Activated CD8-positive, alpha-beta memory T cell treated with anti-CD3 and anti-CD28 coated beads, Interleukin-2, amount 50 U/mL, for 24 hours (primary cell): Measurements from ENCODE around the gene TM7SF2.
A peak's percentile ranks its signal among the peaks of the same experiment; 100 is the strongest.
"Not testable (repeated sequence)": the region's sequence is repeated elsewhere in the genome, so short reads cannot be mapped to it uniquely, and the experiment has no call there.

Source experiments
- DNase-seq: peaks from one replicate; pipeline ENCODE4 v3.0.0-alpha.2; 2020; ENCODE audit errors: extremely low read depth

Gene TM7SF2

GRCh38 chr11:65129649-65130441 is 18.2 kb downstream of the TM7SF2 start:
- no peak for DNase-seq

GRCh38 chr11:65130631-65131416 is 19.2 kb downstream of the TM7SF2 start:
- no peak for DNase-seq

GRCh38 chr11:65131417-65131776 is 19.7 kb downstream of the TM7SF2 start:
- no peak for DNase-seq

GRCh38 chr11:65131895-65132237 is 20.2 kb downstream of the TM7SF2 start:
- DNase-seq = no peak

- no peak for DNase-seq
Observed at GRCh38 chr11:65132238-65132987, 20.7 kb downstream of the TM7SF2 start.

- no peak for DNase-seq
Observed at GRCh38 chr11:65132988-65133700, 21.5 kb downstream of the TM7SF2 start.

GRCh38 chr11:65133724-65134123 is 22.1 kb downstream of the TM7SF2 start:
- DNase-seq = no peak

- DNase-seq = peak; percentile 83
Observed at GRCh38 chr11:65134240-65134951, 22.7 kb downstream of the TM7SF2 start, which contains the start of gene SYVN1. Gene SYVN1 (minus strand): TSS chr11:65134519. CDS start chr11:65133601, 918 bp downstream.

- DNase-seq = peak; percentile 69
Observed at GRCh38 chr11:65134952-65135632, 23.4 kb downstream of the TM7SF2 start.

- no peak for DNase-seq
Observed at GRCh38 chr11:65135633-65136145, 24.0 kb downstream of the TM7SF2 start.

GRCh38 chr11:65136515-65137096 is 24.9 kb downstream of the TM7SF2 start:
- no peak for DNase-seq

GRCh38 chr11:65141896-65142494 is 30.3 kb downstream of the TM7SF2 start:
- no peak for DNase-seq

- DNase-seq = no peak
Observed at GRCh38 chr11:65147352-65148075, 35.8 kb downstream of the TM7SF2 start.

- DNase-seq = no peak
Observed at GRCh38 chr11:65148657-65149056, 37.0 kb downstream of the TM7SF2 start.

- not testable (repeated sequence) for DNase-seq
Observed at GRCh38 chr11:65150131-65150508, 38.4 kb downstream of the TM7SF2 start.

GRCh38 chr11:65150509-65151299 is 39.0 kb downstream of the TM7SF2 start:
- DNase-seq = no peak

- no peak for DNase-seq
Observed at GRCh38 chr11:65151331-65151899, 39.7 kb downstream of the TM7SF2 start.

- DNase-seq = no peak
Observed at GRCh38 chr11:65152122-65152521, 40.5 kb downstream of the TM7SF2 start.
